Immature natural killer cell (primary cell): ENCODE results near the gene EPB41L1. TPM values are rescaled to one million over a fixed set of nuclear protein-coding genes. Genes with fewer than 3 reads are reported as not detected.

Source experiments
- DNase-seq, 3 donors: peaks; one replicate each; pipeline ENCODE4 v3.0.0; 2022; ENCODE audit warnings: mixed read lengths in 1 of 3
- H3K27ac Mint-ChIP-seq, 6 donors: one replicate each; pipeline ENCODE4 v1.8.0; 2020; ENCODE audit warnings: mixed read lengths in 6 of 6, mild to moderate bottlenecking in 5 of 6, inconsistent platforms in 4 of 6, moderate library complexity in 3 of 6
- H3K27me3 Mint-ChIP-seq, 3 donors: one replicate each; pipeline ENCODE4 v1.8.0; 2020 to 2021; ENCODE audit warnings: low read depth in 3 of 3, mild to moderate bottlenecking in 3 of 3, mixed read lengths in 3 of 3, moderate library complexity in 3 of 3, inconsistent platforms in 1 of 3
- H3K36me3 Mint-ChIP-seq, 3 donors: one replicate each; pipeline ENCODE4 v1.8.0; 2020; ENCODE audit warnings: mixed read lengths in 3 of 3, inconsistent platforms in 2 of 3, mild to moderate bottlenecking in 2 of 3
- H3K4me1 Mint-ChIP-seq, 2 donors: one replicate each; pipeline ENCODE4 v1.8.0; 2020; ENCODE audit warnings: inconsistent platforms in 2 of 2, mild to moderate bottlenecking in 2 of 2, mixed read lengths in 2 of 2, moderate library complexity in 1 of 2
- H3K4me3 Mint-ChIP-seq, 5 donors: one replicate each; pipeline ENCODE4 v1.8.0; 2020; ENCODE audit warnings: mild to moderate bottlenecking in 5 of 5, mixed read lengths in 5 of 5, inconsistent platforms in 3 of 5, moderate library complexity in 3 of 5
- H3K9me3 Mint-ChIP-seq, 6 donors: one replicate each; pipeline ENCODE4 v1.8.0; 2020; ENCODE audit warnings: mild to moderate bottlenecking in 6 of 6, mixed read lengths in 6 of 6, inconsistent platforms in 4 of 6, moderate library complexity in 3 of 6
- polyA plus RNA-seq, 3 donors: library from polyadenylated mRNA; unstranded; fragments of 300-500 nt; fragmentation: Illumina TruSeq; gene quantifications; one replicate each; pipeline ENCODE4 v1.2.3, GENCODE V29; 2021

The EPB41L1 gene
- polyA plus RNA-seq, 3 donors from 2014 or later: not detected

- H3K9me3 Mint-ChIP-seq: peaks cover 0 to 1% (median 0%) of the 10 kb centered on the region in 6 donors
- no peak for DNase-seq
- peaks cover 3 to 7% (median 7%) of the 10 kb centered on the region in 3 donors for H3K36me3 Mint-ChIP-seq
- no peak overlapping the region for H3K4me3 Mint-ChIP-seq
- no peaks in the 10 kb centered on the region for H3K4me1 Mint-ChIP-seq
- H3K27me3 Mint-ChIP-seq: peaks cover 4 to 7% (median 4%) of the 10 kb centered on the region in 3 donors
- H3K27ac Mint-ChIP-seq: no peak overlapping the region
These were observed 107.0 kb downstream of the EPB41L1 start for GRCh38 chr20:36261389-36262105.

DNA sequence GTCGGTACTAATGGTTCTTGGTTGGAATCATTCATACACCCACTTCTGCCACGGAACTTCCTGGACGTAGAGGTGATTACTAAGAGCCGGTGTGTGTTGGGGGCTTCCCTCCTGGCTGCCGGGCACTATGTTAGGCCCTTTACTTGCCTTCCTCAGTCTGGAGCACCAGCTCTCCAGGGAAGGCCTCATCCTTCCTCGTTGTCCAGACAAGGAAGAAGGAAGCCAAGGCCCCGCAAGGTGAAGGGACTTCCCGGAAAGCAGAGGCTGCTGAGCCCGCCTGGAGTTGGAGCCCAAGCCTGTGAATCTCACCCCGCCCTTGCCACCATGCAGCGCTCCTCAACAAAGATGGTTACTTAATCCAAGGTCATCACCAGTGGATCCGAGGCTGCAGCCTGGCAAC is 107.9 kb downstream of the EPB41L1 start:
- Mint-ChIP-seq H3K27ac (no peak overlapping the region), H3K4me1 (no peaks in the 10 kb centered on the region), H3K27me3 (peaks cover 4 to 8% (median 4%) of the 10 kb centered on the region in 3 donors), H3K9me3 (peaks cover 0 to 1% (median 0%) of the 10 kb centered on the region in 6 donors), H3K36me3 (no peaks in the 10 kb centered on the region), H3K4me3 (no peak overlapping the region)
- DNase-seq: no peak

DNA sequence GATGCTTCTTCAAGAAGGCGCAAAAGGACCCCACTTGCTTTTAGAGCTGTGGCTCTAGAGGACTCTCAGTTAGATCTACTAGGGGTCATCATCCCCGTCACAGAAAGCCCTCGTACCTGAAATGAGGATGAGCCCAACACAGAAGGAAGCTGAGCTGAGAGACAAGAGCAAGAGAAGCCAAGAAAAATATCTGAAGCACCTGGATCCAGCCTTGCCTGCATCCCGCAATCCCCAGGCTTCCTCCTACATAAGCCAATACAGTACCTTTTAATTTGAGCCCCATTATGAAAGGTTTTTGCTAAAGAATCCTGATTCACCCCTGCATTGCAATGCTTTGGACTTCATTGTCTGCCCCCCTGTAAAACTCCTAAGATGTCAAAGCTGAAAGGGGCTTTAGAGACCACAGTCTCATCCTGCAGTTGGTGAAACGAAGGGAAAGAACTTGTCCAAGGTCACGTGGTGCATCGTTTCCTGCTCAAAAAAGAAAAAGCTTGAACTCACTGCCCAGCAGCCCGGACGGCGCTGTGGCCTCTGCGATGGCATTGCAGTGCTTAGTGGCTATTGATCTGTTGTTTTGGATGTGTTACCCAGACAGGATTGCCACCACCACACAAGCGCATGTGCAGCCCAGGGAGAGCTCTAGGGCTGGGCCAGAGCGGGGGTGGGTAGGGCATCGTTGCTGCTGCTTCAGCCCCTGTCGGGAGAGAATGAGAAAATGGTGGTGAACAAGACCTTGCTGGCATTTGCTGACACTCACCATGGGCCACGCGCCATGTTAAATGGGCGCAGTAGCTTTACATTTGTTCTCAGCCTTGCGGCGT is 110.1 kb downstream of the EPB41L1 start:
- no peak overlapping the region for H3K27ac Mint-ChIP-seq
- H3K4me3 Mint-ChIP-seq: no peak overlapping the region
- H3K9me3 Mint-ChIP-seq: peaks cover 0 to 1% (median 0%) of the 10 kb centered on the region in 6 donors
- no peaks in the 10 kb centered on the region for H3K4me1 Mint-ChIP-seq
- no peak for DNase-seq
- peaks cover 3 to 8% (median 5%) of the 10 kb centered on the region in 3 donors for H3K27me3 Mint-ChIP-seq
- no peaks in the 10 kb centered on the region for H3K36me3 Mint-ChIP-seq

- Mint-ChIP-seq H3K9me3 (peaks cover 0 to 1% (median 0%) of the 10 kb centered on the region in 6 donors), H3K27me3 (peaks cover 0 to 4% (median 2%) of the 10 kb centered on the region in 3 donors)
- no peak for DNase-seq
These were observed 111.6 kb downstream of the EPB41L1 start for GRCh38 chr20:36266189-36266588.

DNA sequence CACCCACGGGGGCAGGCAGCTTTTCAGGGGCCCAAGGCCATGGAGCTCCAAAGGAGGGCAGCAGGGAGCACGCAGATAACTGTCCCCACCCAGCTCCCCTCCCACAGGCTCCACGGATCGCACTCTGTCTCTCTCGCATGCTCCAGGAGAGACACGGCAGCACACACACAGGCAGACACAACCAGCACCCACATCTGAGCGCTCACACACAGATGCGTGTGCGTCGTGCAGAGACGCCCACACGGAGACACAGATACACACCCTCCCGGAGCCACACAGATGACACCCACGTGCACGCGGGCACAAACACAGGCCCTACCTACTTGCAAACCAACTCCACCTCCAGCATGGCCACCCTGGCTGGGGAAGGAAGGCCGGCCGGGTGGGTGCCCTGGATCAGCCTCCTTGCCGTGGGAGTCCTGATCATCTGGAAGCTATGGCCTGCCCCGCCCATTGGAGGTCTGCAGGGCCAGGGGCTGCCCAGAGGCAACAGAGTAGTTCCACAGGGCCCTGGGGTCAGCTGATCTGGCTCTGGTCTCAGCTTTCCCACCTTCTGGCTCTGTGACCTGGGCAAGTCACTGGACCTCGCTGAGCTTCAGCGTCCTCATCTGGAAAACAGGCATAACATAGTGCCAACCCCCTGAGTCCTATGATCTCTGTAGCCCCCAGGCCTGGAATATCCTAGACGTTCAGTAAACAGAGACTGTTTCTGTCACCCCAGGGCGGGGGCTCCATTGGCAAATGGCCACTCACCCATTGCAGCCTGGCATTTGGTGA is 113.3 kb downstream of the EPB41L1 start:
- no peak for DNase-seq
- Mint-ChIP-seq H3K4me3 (no peak overlapping the region), H3K4me1 (no peaks in the 10 kb centered on the region), H3K9me3 (peaks cover 0 to 1% (median 0%) of the 10 kb centered on the region in 6 donors), H3K27me3 (peaks cover 2 to 4% (median 3%) of the 10 kb centered on the region in 3 donors), H3K27ac (no peak overlapping the region), H3K36me3 (no peaks in the 10 kb centered on the region)

More at GRCh38 chr20:36266189-36266588, 111.6 kb downstream of the EPB41L1 start:
- Mint-ChIP-seq H3K36me3 (no peaks in the 10 kb centered on the region), H3K4me3 (no peak overlapping the region), H3K27ac (no peak overlapping the region), H3K4me1 (no peaks in the 10 kb centered on the region)

DNA sequence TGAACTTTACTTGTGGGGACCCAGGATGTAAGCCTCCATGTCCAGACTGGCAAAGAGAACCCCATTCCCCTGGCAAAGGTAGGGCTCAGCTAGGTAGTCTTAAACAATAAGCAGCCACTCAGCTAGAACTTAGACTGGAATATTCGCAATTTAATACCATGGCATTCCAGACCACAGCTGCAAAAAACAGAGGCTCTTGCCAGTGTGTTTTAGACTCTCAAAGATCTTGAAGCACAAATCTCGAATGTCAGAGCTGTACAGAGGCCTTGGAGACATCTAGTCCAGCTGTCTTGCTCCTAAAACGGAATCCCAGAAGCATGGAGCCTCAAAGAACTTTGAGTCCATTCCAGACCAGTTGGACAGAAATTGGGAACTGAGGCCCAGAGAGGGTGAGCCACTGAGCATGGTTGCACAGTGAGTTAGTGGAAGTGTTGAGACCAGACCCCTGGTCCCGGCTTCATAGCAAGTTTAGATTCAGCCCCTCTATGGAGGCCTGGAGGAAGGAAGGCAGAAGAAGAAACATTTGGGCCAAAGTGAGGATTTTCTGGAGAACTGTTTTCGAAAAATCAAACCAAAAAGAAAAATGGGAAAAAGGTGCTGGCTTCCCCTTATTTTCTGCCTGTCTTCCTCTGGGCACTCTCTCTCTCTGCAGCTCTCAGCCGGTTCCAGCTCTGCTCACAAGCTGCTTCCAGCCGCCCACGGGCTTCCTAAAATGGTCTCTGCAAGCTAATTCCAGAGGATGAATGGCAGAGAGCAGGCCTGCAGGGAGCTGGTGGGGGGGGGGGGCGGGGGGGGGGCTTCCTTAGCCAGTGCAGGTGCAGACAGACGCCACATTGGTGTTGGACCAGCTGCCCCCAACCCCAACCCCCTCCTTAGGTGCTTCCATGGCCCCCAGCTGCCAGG is 114.2 kb downstream of the EPB41L1 start:
- peaks cover 0 to 1% (median 0%) of the 10 kb centered on the region in 6 donors for H3K9me3 Mint-ChIP-seq
- no peaks in the 10 kb centered on the region for H3K36me3 Mint-ChIP-seq
- H3K4me1 Mint-ChIP-seq: no peaks in the 10 kb centered on the region
- DNase-seq: no peak
- no peak overlapping the region for H3K4me3 Mint-ChIP-seq
- H3K27ac Mint-ChIP-seq: no peak overlapping the region
- peaks cover 2 to 4% (median 4%) of the 10 kb centered on the region in 3 donors for H3K27me3 Mint-ChIP-seq

- DNase-seq: no peak
- Mint-ChIP-seq H3K4me1 (no peaks in the 10 kb centered on the region), H3K36me3 (no peaks in the 10 kb centered on the region), H3K9me3 (no peaks in the 10 kb centered on the region), H3K27me3 (peaks cover 2 to 7% (median 4%) of the 10 kb centered on the region in 3 donors), H3K27ac (no peak overlapping the region), H3K4me3 (no peak overlapping the region)
These were observed 115.0 kb downstream of the EPB41L1 start for GRCh38 chr20:36269507-36269906.

DNA sequence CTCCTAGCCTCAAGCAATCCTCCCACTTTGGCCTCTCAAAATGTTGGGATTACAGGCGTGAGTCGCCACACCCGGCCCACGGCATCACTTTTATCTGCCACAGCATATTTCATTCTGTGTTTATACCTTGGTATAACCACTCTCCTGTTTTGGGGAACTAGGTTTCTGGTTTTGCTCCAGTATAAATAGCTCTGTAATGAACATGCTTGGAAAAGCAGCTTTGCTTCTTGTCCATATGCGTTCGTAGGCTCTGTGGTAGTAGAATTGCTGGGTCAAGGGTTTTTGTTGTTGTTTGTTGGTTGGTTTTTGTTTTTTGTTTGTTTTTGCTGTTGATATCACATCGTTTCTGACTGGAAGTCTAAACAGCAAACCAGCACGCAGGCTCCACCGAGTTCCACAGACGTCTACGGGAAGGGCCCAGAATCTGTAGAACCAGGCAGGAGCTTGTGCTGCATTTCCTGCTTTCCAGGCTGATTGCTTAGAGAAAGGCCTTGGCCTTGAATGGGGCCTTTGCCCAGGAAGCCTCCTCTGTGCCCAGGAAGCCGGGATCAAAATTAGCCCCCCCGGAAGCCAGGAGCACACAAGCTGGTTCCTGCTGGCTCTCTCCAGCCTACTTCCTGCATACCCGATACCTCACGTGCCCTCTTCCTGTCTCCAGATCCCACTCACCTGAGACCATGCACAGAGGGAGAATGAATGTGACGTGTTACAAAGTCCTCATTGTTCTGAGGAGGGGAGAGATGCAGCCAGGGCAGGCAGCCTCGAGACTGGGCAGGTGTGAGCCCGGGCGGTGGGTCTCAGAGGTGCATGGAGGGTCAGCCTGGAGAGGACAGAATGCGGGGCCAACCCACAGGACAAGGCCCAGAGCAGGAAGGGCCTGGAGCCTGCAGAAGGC is 116.5 kb downstream of the EPB41L1 start:
- no peaks in the 10 kb centered on the region for H3K36me3 Mint-ChIP-seq
- H3K9me3 Mint-ChIP-seq: no peaks in the 10 kb centered on the region
- no peaks in the 10 kb centered on the region for H3K4me1 Mint-ChIP-seq
- no peak for DNase-seq
- no peak overlapping the region for H3K4me3 Mint-ChIP-seq
- H3K27ac Mint-ChIP-seq: no peak overlapping the region
- peaks cover 2 to 8% (median 7%) of the 10 kb centered on the region in 3 donors for H3K27me3 Mint-ChIP-seq

GRCh38 chr20:36271639-36272546 is 117.4 kb downstream of the EPB41L1 start:
- Mint-ChIP-seq H3K27ac (no peak overlapping the region), H3K4me3 (no peak overlapping the region), H3K27me3 (peaks cover 0 to 8% (median 7%) of the 10 kb centered on the region in 3 donors), H3K4me1 (no peaks in the 10 kb centered on the region), H3K9me3 (no peaks in the 10 kb centered on the region), H3K36me3 (no peaks in the 10 kb centered on the region)
- DNase-seq: no peak

- Mint-ChIP-seq H3K27me3 (peaks cover 0 to 8% (median 7%) of the 10 kb centered on the region in 3 donors), H3K27ac (no peak overlapping the region), H3K9me3 (no peaks in the 10 kb centered on the region), H3K4me3 (no peak overlapping the region), H3K36me3 (no peaks in the 10 kb centered on the region), H3K4me1 (no peaks in the 10 kb centered on the region)
- DNase-seq: no peak
These were observed 118.1 kb downstream of the EPB41L1 start for GRCh38 chr20:36272547-36273220.
